Calu3 (cell line): Measurements from ENCODE around the gene CRABP2. TPM values are rescaled to one million over a fixed set of nuclear protein-coding genes. Genes with fewer than 3 reads are reported as not detected.
A peak's percentile ranks its signal among the peaks of the same experiment; 100 is the strongest.

Source experiments
- BruUV-seq: library from RNA; stranded (reverse); fragments of 400-500 nt; replicated peaks from 2 replicates; lab custom pipeline; 2021; lab: Mats Ljungman, UMichigan
- CTCF ChIA-PET: fragments of 300-600 bp; sonication (Branson Sonifier 250); formaldehyde crosslinking; loops from one replicate; lab custom pipeline; 2022; ENCODE audit warnings: antibody characterized with exemption; lab: Charles Lee
- DNase-seq: peaks from one replicate; pipeline ENCODE4 v3.0.0; 2022
- H3K27ac Mint-ChIP-seq: one replicate; pipeline ENCODE4 v1.8.0; 2022; ENCODE audit warnings: mixed read lengths; ENCODE audit not compliant: unreplicated experiment
- H3K27me3 Mint-ChIP-seq: one replicate; pipeline ENCODE4 v1.8.0; 2022; ENCODE audit warnings: mixed read lengths; ENCODE audit not compliant: unreplicated experiment
- H3K36me3 Mint-ChIP-seq: one replicate; pipeline ENCODE4 v1.8.0; 2022; ENCODE audit warnings: mild to moderate bottlenecking, moderate library complexity, mixed read lengths; ENCODE audit not compliant: insufficient read depth, unreplicated experiment
- H3K4me1 Mint-ChIP-seq: one replicate; pipeline ENCODE4 v1.8.0; 2022; ENCODE audit warnings: mild to moderate bottlenecking, low read depth, mixed read lengths; ENCODE audit not compliant: unreplicated experiment
- H3K4me3 Mint-ChIP-seq: one replicate; pipeline ENCODE4 v1.8.0; 2022; ENCODE audit warnings: mild to moderate bottlenecking, low read depth, moderate library complexity, mixed read lengths; ENCODE audit not compliant: unreplicated experiment
- H3K9me3 Mint-ChIP-seq: one replicate; pipeline ENCODE4 v1.8.0; 2022; ENCODE audit warnings: low read depth, mixed read lengths; ENCODE audit not compliant: unreplicated experiment
- CTCF ChIP-seq: fragments of 200-600 bp; IDR thresholded peaks from one replicate; pipeline ENCODE4 v1.8.0; 2022; ENCODE audit warnings: antibody characterized with exemption; ENCODE audit not compliant: unreplicated experiment
- intact Hi-C: fragments of 100-400 bp; cut with micrococcal nuclease; formaldehyde crosslinking; loops from one replicate; pipeline ENCODE4 v1.10.0; 2022; ENCODE audit not compliant: unreplicated experiment
- total RNA-seq: library from RNA; stranded (reverse); gene quantifications from 2 replicates; pipeline ENCODE4 v1.2.3, GENCODE V29; 2022

The CRABP2 gene
- total RNA-seq, 1 experiment from 2014 or later, result 17.6 TPM

GRCh38 chr1:156707417-156708217 lies 2.2 kb upstream of the CRABP2 start:
- peaks cover 37% of the 10 kb centered on the region for H3K4me1 Mint-ChIP-seq
- H3K27ac Mint-ChIP-seq, result no peak overlapping the region
- intact Hi-C loops, result no loop called here
- peaks cover 23% of the 10 kb centered on the region for H3K36me3 Mint-ChIP-seq
- CTCF ChIA-PET, result interaction anchor here (0.6 to 7.1 kb wide), 5 partner anchors 11 to 220 kb away, joined by 3 to 130 read pairs (median 4); no protein-coding TSS in a partner anchor
- TF ChIP-seq CTCF, result no peak
- peaks cover 13% of the 10 kb centered on the region for H3K27me3 Mint-ChIP-seq
- H3K9me3 Mint-ChIP-seq, result no peaks in the 10 kb centered on the region
- BruUV-seq, result no TSS peak
- DNase-seq, result no peak
- H3K4me3 Mint-ChIP-seq, result no peak overlapping the region

GRCh38 chr1:156706657-156707416 lies 1.5 kb upstream of the CRABP2 start:
- no peak overlapping the region for H3K27ac Mint-ChIP-seq
- DNase-seq, result no peak
- H3K27me3 Mint-ChIP-seq, result peaks cover 13% of the 10 kb centered on the region
- intact Hi-C loops, result no loop called here
- H3K9me3 Mint-ChIP-seq, result no peaks in the 10 kb centered on the region
- peaks cover 23% of the 10 kb centered on the region for H3K36me3 Mint-ChIP-seq
- peak overlapping the region; percentile 67 for H3K4me3 Mint-ChIP-seq
- H3K4me1 Mint-ChIP-seq, result peaks cover 37% of the 10 kb centered on the region
- CTCF ChIA-PET, result interaction anchor here (0.6 to 7.1 kb wide), 7 partner anchors 12 to 221 kb away, joined by 3 to 130 read pairs (median 4); no protein-coding TSS in a partner anchor
- TF ChIP-seq CTCF, result no peak
- BruUV-seq, result no TSS peak

GRCh38 chr1:156705918-156706656 lies 704 bp upstream of the CRABP2 start:
- CTCF ChIA-PET, result interaction anchor here (0.6 to 7.1 kb wide), 8 partner anchors 13 to 154 kb away, joined by 3 to 130 read pairs (median 4); no protein-coding TSS in a partner anchor
- Mint-ChIP-seq H3K36me3 (peaks cover 23% of the 10 kb centered on the region), H3K27me3 (peaks cover 13% of the 10 kb centered on the region), H3K27ac (peak overlapping the region; percentile 64), H3K4me1 (peaks cover 37% of the 10 kb centered on the region), H3K4me3 (peak overlapping the region; percentile 67), H3K9me3 (no peaks in the 10 kb centered on the region)
- peak; percentile 72 for DNase-seq
- intact Hi-C loops, result loop anchor here (1.0 kb wide), 1 partner anchor 17 kb away; no protein-coding TSS in a partner anchor
- peak; percentile 96 for TF ChIP-seq CTCF
- no TSS peak for BruUV-seq

- CTCF ChIA-PET, result interaction anchor here (1.3 to 7.1 kb wide), 5 partner anchors 13 to 155 kb away, joined by 3 to 130 read pairs (median 6); no protein-coding TSS in a partner anchor
- TF ChIP-seq CTCF, result no peak
- H3K4me3 Mint-ChIP-seq, result peak overlapping the region; percentile 67
- TSS peak; percentile 52 for BruUV-seq
- H3K4me1 Mint-ChIP-seq, result peaks cover 37% of the 10 kb centered on the region
- peak overlapping the region; percentile 66 for H3K27ac Mint-ChIP-seq
- H3K27me3 Mint-ChIP-seq, result peaks cover 13% of the 10 kb centered on the region
- DNase-seq, result peak; percentile 85
- intact Hi-C loops, result loop anchor here (1.0 kb wide), 1 partner anchor 16 kb away; no protein-coding TSS in a partner anchor
- H3K36me3 Mint-ChIP-seq, result peaks cover 23% of the 10 kb centered on the region
- H3K9me3 Mint-ChIP-seq, result no peaks in the 10 kb centered on the region
These were observed 458 bp downstream of the CRABP2 start for GRCh38 chr1:156704930-156705320.
